HepG2 (cell line): ENCODE results near the gene TBCD. TPM values are rescaled to one million over a fixed set of nuclear protein-coding genes. Genes with fewer than 3 reads are reported as not detected.

Source experiments
- ATAC-seq: fragments of 200-7000 bp; cut with Tn5 transposase; 3 replicates; pipeline ENCODE4 v1.9.1; 2020; ENCODE audit warnings: mild to moderate bottlenecking, moderate library complexity
- BruUV-seq: library from RNA; stranded (reverse); fragments of 400-500 nt; replicated peaks from 2 replicates; lab custom pipeline; 2021; lab: Mats Ljungman, UMichigan
- CTCF ChIA-PET: fragments of 300-600 bp; formaldehyde crosslinking; extraction: SDS; loops from one replicate; lab custom pipeline; 2021; ENCODE audit warnings: low total read pairs, inconsistent platforms, low intra/inter-chr PET ratio; lab: Yijun Ruan, JAX
- POLR2A ChIA-PET: fragments of 350-600 bp; sonication (Branson Sonifier 250); formaldehyde crosslinking; loops from one replicate; lab custom pipeline; 2020; ENCODE audit warnings: antibody characterized with exemption, inconsistent platforms; lab: Yijun Ruan, JAX
- DNase-seq: peaks from one replicate; pipeline ENCODE4 v3.0.0-alpha.2; 2015; ENCODE audit warnings: low spot score
- FAIRE-seq: peaks from 3 replicates; lab custom pipeline; 2011; peaks lifted over from hg19 to GRCh38; lab: Jason Lieb, UNC
- H2AFZ ChIP-seq: one replicate; pipeline ENCODE4 v1.6.1; 2011; ENCODE audit warnings: low read length, inconsistent platforms
- H3K27ac ChIP-seq: fragments of 300-600 bp; 3 replicates; pipeline ENCODE4 v1.8.0; 2011; ENCODE audit warnings: mixed run types, mild to moderate bottlenecking, mixed read lengths, low read length, inconsistent platforms; ENCODE audit not compliant: insufficient read depth; ENCODE audit errors: extremely low read length
- H3K27me3 ChIP-seq, 2 experiments: fragments of 200-600 bp in 1 of 2; 2 replicates in 1 of 2; 3 replicates in 1 of 2; pipeline versions ENCODE4 v1.6.0 to v1.8.0; 2011; ENCODE audit warnings: low read length in 2 of 2, mild to moderate bottlenecking in 2 of 2, moderate library complexity in 2 of 2, inconsistent platforms in 1 of 2; ENCODE audit not compliant: insufficient read depth in 2 of 2, control insufficient read depth in 1 of 2
- H3K36me3 ChIP-seq, 2 experiments: fragments of 200-600 bp in 1 of 2; replicated peaks in 1 of 2; 2 replicates in 1 of 2; 3 replicates in 1 of 2; pipeline versions ENCODE4 v1.5.1 to v1.8.0; 2011; ENCODE audit warnings: low read length in 2 of 2, inconsistent platforms in 1 of 2; ENCODE audit not compliant: insufficient read depth in 2 of 2, control insufficient read depth in 1 of 2
- H3K4me1 ChIP-seq: 2 replicates; pipeline ENCODE4 v1.5.1; 2012; ENCODE audit warnings: low read length, inconsistent platforms; ENCODE audit not compliant: insufficient read depth
- H3K4me2 ChIP-seq: 2 replicates; pipeline ENCODE4 v1.6.0; 2011; ENCODE audit warnings: low read depth, low read length, inconsistent platforms
- H3K4me3 ChIP-seq, 3 experiments: fragments of 200-600 bp in 1 of 3; sonication (generic), shearing (Covaris generic) in 1 of 3; replicated peaks in 1 of 3; 2 replicates each; pipeline ENCODE4 v1.5.1; 2011 to 2016; ENCODE audit warnings: low read length in 3 of 3, inconsistent platforms in 2 of 3, low read depth in 2 of 3, mild to moderate bottlenecking in 2 of 3, control low read depth in 1 of 3, mixed read lengths in 1 of 3; ENCODE audit not compliant: insufficient read depth in 1 of 3
- H3K79me2 ChIP-seq: one replicate; pipeline ENCODE4 v1.6.1; 2011; ENCODE audit warnings: low read length, inconsistent platforms; ENCODE audit not compliant: insufficient read depth
- H3K9ac ChIP-seq: 2 replicates; pipeline ENCODE4 v1.6.0; 2011; ENCODE audit warnings: mild to moderate bottlenecking, low read depth, low read length, inconsistent platforms; ENCODE audit not compliant: insufficient read depth
- H3K9me3 ChIP-seq: 2 replicates; pipeline ENCODE4 v1.5.1; 2012; ENCODE audit warnings: mild to moderate bottlenecking, low read length
- H4K20me1 ChIP-seq: 2 replicates; pipeline ENCODE4 v1.6.0; 2011; ENCODE audit warnings: inconsistent platforms, mild to moderate bottlenecking, low read length, moderate library complexity; ENCODE audit not compliant: insufficient read depth
- ADNP ChIP-seq: sonication (generic); formaldehyde crosslinking; IDR thresholded peaks from 2 replicates; pipeline ENCODE4 v1.4.0; 2020; ENCODE audit warnings: missing genetic modification reagents
- CCAR2 ChIP-seq: fragments of 200-400 bp; formaldehyde crosslinking; optimal IDR thresholded peaks from 2 replicates; pipeline ENCODE3; 2018; ENCODE audit warnings: low read depth, mild to moderate bottlenecking, low read length, moderate library complexity
- CEBPG ChIP-seq: IDR thresholded peaks from 2 replicates; pipeline ENCODE4 v1.6.1; 2016
- ESRRA ChIP-seq: sonication (generic); formaldehyde crosslinking; IDR thresholded peaks from 2 replicates; pipeline ENCODE4 v1.5.1; 2020; ENCODE audit warnings: mild to moderate bottlenecking, low read depth, missing genetic modification reagents
- HOXA5 ChIP-seq: sonication (generic); formaldehyde crosslinking; IDR thresholded peaks from 2 replicates; pipeline ENCODE4 v1.4.0; 2020; ENCODE audit warnings: missing genetic modification reagents
- IRF2 ChIP-seq: IDR thresholded peaks from 2 replicates; pipeline ENCODE4 v1.6.1; 2018; ENCODE audit warnings: missing genetic modification reagents, missing compliant biosample characterization
- MIER3 ChIP-seq: IDR thresholded peaks from 2 replicates; pipeline ENCODE4 v1.6.1; 2016; ENCODE audit warnings: missing compliant biosample characterization, borderline replicate concordance
- NRL ChIP-seq: sonication (generic); formaldehyde crosslinking; IDR thresholded peaks from 2 replicates; pipeline ENCODE4 v1.5.0; 2020; ENCODE audit warnings: missing genetic modification reagents, mild to moderate bottlenecking, moderate library complexity, borderline replicate concordance
- SP4 ChIP-seq: sonication (generic); formaldehyde crosslinking; IDR thresholded peaks from 2 replicates; pipeline ENCODE4 v1.8.1; 2023; ENCODE audit warnings: mild to moderate bottlenecking, missing genetic modification reagents
- ZBTB20 ChIP-seq: sonication (generic); formaldehyde crosslinking; IDR thresholded peaks from 2 replicates; pipeline ENCODE4 v1.8.1; 2023; ENCODE audit warnings: missing genetic modification reagents, low read depth, mild to moderate bottlenecking, borderline replicate concordance
- ZNF160 ChIP-seq: sonication (generic); formaldehyde crosslinking; IDR thresholded peaks from 2 replicates; pipeline ENCODE4 v1.8.0; 2022; ENCODE audit warnings: mild to moderate bottlenecking, inconsistent platforms, missing genetic modification reagents
- ZNF496 ChIP-seq: sonication (generic); formaldehyde crosslinking; IDR thresholded peaks from 2 replicates; pipeline ENCODE4 v1.8.1; 2023; ENCODE audit warnings: mild to moderate bottlenecking, moderate library complexity, missing genetic modification reagents; ENCODE audit not compliant: insufficient replicate concordance
- ZNF562 ChIP-seq: sonication (generic); formaldehyde crosslinking; IDR thresholded peaks from 2 replicates; pipeline ENCODE4 v1.8.0; 2022; ENCODE audit warnings: missing genetic modification reagents, borderline replicate concordance
- ZNF772 ChIP-seq: sonication (generic); formaldehyde crosslinking; IDR thresholded peaks from 2 replicates; pipeline ENCODE4 v1.5.0; 2020; ENCODE audit warnings: mild to moderate bottlenecking, missing genetic modification reagents
- ZSCAN29 ChIP-seq: sonication (generic); formaldehyde crosslinking; conservative IDR thresholded peaks from 2 replicates; pipeline ENCODE4 v1.4.0; 2020; ENCODE audit warnings: mild to moderate bottlenecking, missing genetic modification reagents
- WGBS: methylation state at CpG from one replicate; pipeline ENCODE4 v1.1.6; 2017; ENCODE audit warnings: low lambda C conversion rate; 5-methylcytosine and 5-hydroxymethylcytosine counted together
- in situ Hi-C: cut with HindIII; loops from 2 replicates; pipeline ENCODE4 v1.10.0; 2017; ENCODE audit warnings: low pct_unique_long_range_greater_than_20kb; ENCODE audit not compliant: extremely low pct_ligation_motif_present
- intact Hi-C: fragments of 100-400 bp; cut with micrococcal nuclease; formaldehyde crosslinking; loops from one replicate; pipeline ENCODE4 v1.10.0; 2022; ENCODE audit not compliant: unreplicated experiment
- polyA plus RNA-seq, 8 experiments: library from polyadenylated mRNA; depleted of rRNA in 3 of 8; stranded (reverse) in 7 of 8; unstranded in 1 of 8; fragments of >200 nt; fragmentation: Illumina TruSeq in 4 of 8; extraction: Trizol in 4 of 8; gene quantifications; 2 replicates each; pipeline versions ENCODE4 v1.2.1 to v1.2.3, GENCODE V29; 2011 to 2016; ENCODE audit warnings: low read depth in 4 of 8, missing spikeins in 1 of 8, mixed read lengths in 1 of 8; ENCODE audit not compliant: insufficient read depth in 1 of 8
- total RNA-seq, 5 experiments: library from RNA; depleted of rRNA; stranded (reverse); fragments of >200 nt; fragmentation: Illumina TruSeq; extraction: Trizol; gene quantifications; 2 replicates each; pipeline ENCODE4 v1.2.3, GENCODE V29; 2016; ENCODE audit warnings: low read depth in 1 of 5
- TF ChIP-seq, protein P1 (sequence below): sonication (generic); formaldehyde crosslinking; IDR thresholded peaks from 2 replicates; pipeline ENCODE4 v1.4.0; 2020; ENCODE audit warnings: missing genetic modification reagents
- TF ChIP-seq, protein P2 (sequence below): sonication (generic); formaldehyde crosslinking; IDR thresholded peaks from 2 replicates; pipeline ENCODE4 v1.8.0; 2022; ENCODE audit warnings: mild to moderate bottlenecking, missing genetic modification reagents, moderate library complexity
- TF ChIP-seq, protein P3 (sequence below): sonication (generic); formaldehyde crosslinking; IDR thresholded peaks from 2 replicates; pipeline ENCODE4 v1.5.1; 2020; ENCODE audit warnings: missing genetic modification reagents, mild to moderate bottlenecking, borderline replicate concordance

TBCD gene
- total and polyA plus RNA-seq, 2 of the 13 experiments (the other 11 are each of a cell fraction or from before 2014, with no cell fraction given): 33.9 to 54.8 TPM

DNA sequence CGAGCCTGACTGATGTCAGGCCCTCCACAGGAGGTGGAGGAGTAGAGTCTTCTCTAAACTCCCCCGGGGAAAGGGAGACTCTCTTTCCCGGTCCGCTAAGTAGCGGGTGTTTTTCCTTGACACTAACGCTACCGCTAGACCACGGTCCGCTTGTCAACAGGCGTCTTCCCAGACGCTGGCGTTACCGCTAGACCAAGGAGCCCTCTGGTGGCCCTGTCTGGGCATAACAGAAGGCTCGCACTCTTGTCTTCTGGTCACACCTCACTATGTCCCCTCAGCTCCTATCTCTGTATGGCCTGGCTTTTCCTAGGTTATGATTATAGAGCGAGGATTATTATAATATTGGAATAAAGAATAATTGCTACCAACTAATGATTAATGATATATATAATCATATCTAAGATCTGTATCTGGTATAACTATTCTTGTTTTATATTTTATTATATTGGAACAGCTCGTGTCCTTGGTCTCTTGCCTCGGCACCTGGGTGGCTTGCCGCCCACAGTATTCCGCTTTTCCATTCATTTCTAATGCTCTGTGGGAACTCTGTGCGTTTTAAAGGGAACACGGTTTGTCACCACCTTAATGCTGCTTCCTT is 26.0 kb downstream of the TBCD start (continued):
- TF ChIP-seq, protein P1, sequence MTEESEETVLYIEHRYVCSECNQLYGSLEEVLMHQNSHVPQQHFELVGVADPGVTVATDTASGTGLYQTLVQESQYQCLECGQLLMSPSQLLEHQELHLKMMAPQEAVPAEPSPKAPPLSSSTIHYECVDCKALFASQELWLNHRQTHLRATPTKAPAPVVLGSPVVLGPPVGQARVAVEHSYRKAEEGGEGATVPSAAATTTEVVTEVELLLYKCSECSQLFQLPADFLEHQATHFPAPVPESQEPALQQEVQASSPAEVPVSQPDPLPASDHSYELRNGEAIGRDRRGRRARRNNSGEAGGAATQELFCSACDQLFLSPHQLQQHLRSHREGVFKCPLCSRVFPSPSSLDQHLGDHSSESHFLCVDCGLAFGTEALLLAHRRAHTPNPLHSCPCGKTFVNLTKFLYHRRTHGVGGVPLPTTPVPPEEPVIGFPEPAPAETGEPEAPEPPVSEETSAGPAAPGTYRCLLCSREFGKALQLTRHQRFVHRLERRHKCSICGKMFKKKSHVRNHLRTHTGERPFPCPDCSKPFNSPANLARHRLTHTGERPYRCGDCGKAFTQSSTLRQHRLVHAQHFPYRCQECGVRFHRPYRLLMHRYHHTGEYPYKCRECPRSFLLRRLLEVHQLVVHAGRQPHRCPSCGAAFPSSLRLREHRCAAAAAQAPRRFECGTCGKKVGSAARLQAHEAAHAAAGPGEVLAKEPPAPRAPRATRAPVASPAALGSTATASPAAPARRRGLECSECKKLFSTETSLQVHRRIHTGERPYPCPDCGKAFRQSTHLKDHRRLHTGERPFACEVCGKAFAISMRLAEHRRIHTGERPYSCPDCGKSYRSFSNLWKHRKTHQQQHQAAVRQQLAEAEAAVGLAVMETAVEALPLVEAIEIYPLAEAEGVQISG (CRISPR knock-in tag): peak; percentile 39
- TF ChIP-seq IRF2 (CRISPR knock-in tag): 0 out of 2 replicates have a peak, but pooled peaks have one; percentile 28
- TF ChIP-seq, all 625 proteins: peak for 15; not testable (repeated sequence) for 610

DNA sequence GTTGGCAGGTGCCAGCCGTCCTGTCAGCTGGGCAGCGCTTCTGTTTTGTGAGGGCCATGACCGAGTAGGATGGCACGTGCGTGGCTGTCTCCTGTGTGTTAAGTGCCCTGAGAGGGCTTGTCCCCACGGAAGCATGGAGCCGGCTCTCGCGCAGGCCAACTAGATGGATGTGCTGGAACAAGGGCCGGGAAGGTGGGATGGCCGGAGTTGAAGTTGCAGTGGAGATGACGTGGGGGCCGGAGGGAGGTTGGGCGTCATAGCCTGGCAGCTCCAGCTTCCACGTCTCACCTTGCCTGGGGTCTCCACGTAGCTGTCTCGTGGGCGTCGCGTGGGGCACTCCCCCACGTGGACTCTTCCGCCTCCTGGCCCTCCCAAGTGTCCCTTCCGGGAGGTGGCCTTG is 27.7 kb downstream of the TBCD start:
- Histone ChIP-seq H3K4me2 (no peak overlapping the region), H3K9me3 (no peaks in the 10 kb centered on the region), H3K4me3 (no peak overlapping the region), H3K9ac (no peak overlapping the region), H3K4me1 (peaks cover 5% of the 10 kb centered on the region), H3K27me3 (no peaks in the 10 kb centered on the region), H2AFZ (no peak overlapping the region), H3K36me3 (peaks cover 20 to 40% of the 10 kb centered on the region in 2 experiments; a peak in 4 of 5 replicates), H3K79me2 (no peaks in the 10 kb centered on the region), H3K27ac (no peak overlapping the region), H4K20me1 (peaks cover 4% of the 10 kb centered on the region; the same call in 1 of the 2 replicates)
- CTCF ChIA-PET: no interaction called here
- intact Hi-C loops: no loop called here
- 97% methylated on average over 18 of the region's 23 CpGs for WGBS
- no peak for DNase-seq
- no peak for FAIRE-seq
- POLR2A ChIA-PET: no interaction called here
- in situ Hi-C loops: loop anchor here (5.0 kb wide), 1 partner anchor 112 kb away; no protein-coding TSS in a partner anchor
- BruUV-seq: no TSS peak
- no peak for ATAC-seq
- TF ChIP-seq ZNF562 (no peak), NRL (CRISPR knock-in tag) (no peak), MIER3 (no peak), ZNF772 (CRISPR knock-in tag) (no peak), HOXA5 (no peak), ZNF496 (CRISPR knock-in tag) (no peak), ESRRA (CRISPR knock-in tag) (no peak), ZNF160 (no peak), ZSCAN29 (CRISPR knock-in tag) (no peak), CEBPG (CRISPR knock-in tag) (no peak), CCAR2 (no peak), ADNP (CRISPR knock-in tag) (no peak), ZBTB20 (CRISPR knock-in tag) (no peak), SP4 (CRISPR knock-in tag) (no peak)
- TF ChIP-seq, protein P2, sequence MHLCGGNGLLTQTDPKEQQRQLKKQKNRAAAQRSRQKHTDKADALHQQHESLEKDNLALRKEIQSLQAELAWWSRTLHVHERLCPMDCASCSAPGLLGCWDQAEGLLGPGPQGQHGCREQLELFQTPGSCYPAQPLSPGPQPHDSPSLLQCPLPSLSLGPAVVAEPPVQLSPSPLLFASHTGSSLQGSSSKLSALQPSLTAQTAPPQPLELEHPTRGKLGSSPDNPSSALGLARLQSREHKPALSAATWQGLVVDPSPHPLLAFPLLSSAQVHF (CRISPR knock-in tag): no peak
- TF ChIP-seq, protein P3, sequence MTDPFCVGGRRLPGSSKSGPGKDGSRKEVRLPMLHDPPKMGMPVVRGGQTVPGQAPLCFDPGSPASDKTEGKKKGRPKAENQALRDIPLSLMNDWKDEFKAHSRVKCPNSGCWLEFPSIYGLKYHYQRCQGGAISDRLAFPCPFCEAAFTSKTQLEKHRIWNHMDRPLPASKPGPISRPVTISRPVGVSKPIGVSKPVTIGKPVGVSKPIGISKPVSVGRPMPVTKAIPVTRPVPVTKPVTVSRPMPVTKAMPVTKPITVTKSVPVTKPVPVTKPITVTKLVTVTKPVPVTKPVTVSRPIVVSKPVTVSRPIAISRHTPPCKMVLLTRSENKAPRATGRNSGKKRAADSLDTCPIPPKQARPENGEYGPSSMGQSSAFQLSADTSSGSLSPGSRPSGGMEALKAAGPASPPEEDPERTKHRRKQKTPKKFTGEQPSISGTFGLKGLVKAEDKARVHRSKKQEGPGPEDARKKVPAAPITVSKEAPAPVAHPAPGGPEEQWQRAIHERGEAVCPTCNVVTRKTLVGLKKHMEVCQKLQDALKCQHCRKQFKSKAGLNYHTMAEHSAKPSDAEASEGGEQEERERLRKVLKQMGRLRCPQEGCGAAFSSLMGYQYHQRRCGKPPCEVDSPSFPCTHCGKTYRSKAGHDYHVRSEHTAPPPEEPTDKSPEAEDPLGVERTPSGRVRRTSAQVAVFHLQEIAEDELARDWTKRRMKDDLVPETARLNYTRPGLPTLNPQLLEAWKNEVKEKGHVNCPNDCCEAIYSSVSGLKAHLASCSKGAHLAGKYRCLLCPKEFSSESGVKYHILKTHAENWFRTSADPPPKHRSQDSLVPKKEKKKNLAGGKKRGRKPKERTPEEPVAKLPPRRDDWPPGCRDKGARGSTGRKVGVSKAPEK (CRISPR knock-in tag): no peak
